ENCODE measurements around the gene C17orf107. TPM values are rescaled to one million over a fixed set of nuclear protein-coding genes. Genes with fewer than 3 reads are reported as not detected.

The C17orf107 gene
- total RNA-seq, 1 donor from 2014 or later = 8.8 TPM

DNA sequence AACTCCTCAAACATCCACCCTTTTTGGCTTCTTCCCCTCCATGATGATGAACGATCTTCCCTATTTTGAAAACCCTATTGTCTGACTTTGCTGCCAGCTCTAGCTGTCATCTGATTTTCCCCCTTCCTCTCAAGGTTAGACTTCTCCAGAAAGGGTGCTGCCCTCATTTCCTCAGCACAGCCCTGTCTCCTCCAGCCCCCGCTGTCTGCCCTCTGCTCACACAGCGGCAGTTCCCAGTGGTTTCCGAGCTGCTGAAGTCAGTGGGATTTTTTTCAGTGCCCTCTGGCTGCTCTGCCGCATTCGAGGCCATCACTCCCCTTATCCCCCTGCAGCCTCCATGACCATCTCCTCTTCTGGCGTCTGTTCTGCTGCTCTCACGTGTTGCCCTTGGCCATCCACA, 26.6 kb upstream of the C17orf107 start:
- DNase-seq (ENCODE audit: low spot score) = no peak

- DNase-seq (ENCODE audit: low spot score) = no peak
These were observed 22.2 kb upstream of the C17orf107 start for GRCh38 chr17:4877089-4877488.

DNA sequence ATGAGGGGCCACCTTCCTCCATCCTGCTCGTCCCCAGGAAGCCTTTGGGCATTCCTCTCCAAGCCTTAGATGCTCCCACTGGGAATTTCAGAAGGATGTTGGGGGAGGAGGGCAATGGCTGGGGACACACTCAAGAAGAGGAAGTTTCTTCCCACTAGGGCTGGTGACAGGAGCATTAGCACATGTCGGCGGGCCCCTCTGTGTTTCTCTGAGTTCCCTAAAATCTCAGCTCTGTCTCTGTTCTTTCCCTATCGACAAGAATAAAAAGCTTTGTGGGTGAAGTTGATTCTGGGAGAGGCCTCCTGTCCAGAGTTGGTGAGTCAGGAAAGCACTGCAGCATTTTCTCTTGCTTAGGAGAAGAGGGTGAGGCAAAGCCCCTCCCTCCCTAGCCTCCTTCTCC, 19.7 kb upstream of the C17orf107 start:
- DNase-seq (ENCODE audit: low spot score) = no peak

DNA sequence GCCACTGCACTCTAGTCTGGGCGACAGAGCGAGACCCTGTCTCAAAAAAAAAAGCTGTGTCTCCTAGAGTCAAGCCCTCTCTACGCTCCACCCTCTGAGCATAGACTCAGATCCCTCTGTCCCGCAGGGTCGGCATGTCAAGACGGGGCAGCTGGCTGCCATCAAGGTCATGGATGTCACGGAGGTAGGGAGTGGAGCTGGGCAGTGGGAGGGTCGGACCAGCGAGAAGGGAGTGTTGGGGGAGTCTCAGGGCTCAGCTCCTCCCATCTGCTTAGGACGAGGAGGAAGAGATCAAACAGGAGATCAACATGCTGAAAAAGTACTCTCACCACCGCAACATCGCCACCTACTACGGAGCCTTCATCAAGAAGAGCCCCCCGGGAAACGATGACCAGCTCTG, 18.5 kb upstream of the C17orf107 start:
- no peak for DNase-seq (ENCODE audit: low spot score)

- DNase-seq (ENCODE audit: low spot score) = peak; percentile 52
These were observed 17.4 kb upstream of the C17orf107 start for GRCh38 chr17:4881761-4882555.

DNA sequence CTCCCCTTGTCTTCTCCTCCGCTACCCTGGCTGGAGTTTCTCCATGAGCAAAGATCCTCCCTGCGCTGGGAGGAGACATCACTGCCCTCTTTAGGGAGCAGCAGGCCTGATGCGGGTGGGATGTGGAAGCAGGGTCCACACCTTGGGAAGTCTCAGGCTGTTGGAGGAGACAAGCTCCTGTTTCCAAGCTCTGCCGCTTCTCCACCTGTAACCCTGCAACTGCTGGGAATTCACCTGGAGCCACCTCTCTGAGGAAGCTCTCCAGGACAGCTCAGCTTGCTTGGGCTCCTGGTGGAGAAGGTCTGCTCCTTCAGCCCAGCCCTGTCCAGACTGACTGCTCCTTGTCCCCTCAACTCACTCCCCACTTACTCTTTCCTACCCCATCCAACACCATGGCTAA, 14.8 kb upstream of the C17orf107 start:
- no peak for DNase-seq (ENCODE audit: low spot score)

DNA sequence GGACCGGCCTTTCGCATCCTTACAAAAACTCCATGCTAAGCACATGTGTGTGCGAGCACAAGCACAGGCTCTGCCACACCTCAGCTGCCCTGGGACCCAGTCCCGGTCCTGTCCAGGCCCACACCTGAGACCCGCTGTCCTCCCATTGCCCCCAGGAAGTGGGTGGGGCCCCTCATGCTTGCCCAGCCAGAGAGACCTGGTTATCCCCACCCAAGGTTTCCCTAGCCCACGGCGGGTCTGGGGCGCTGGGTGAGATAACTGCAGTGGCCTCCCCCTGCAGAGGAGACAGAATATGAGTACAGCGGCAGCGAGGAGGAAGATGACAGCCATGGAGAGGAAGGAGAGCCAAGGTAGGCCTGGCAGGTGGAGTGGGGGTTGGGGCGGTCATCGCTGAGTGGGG, 12.5 kb upstream of the C17orf107 start:
- no peak for DNase-seq (ENCODE audit: low spot score)

GRCh38 chr17:4887581-4887980, 11.8 kb upstream of the C17orf107 start:
- DNase-seq (ENCODE audit: low spot score) = no peak

DNA sequence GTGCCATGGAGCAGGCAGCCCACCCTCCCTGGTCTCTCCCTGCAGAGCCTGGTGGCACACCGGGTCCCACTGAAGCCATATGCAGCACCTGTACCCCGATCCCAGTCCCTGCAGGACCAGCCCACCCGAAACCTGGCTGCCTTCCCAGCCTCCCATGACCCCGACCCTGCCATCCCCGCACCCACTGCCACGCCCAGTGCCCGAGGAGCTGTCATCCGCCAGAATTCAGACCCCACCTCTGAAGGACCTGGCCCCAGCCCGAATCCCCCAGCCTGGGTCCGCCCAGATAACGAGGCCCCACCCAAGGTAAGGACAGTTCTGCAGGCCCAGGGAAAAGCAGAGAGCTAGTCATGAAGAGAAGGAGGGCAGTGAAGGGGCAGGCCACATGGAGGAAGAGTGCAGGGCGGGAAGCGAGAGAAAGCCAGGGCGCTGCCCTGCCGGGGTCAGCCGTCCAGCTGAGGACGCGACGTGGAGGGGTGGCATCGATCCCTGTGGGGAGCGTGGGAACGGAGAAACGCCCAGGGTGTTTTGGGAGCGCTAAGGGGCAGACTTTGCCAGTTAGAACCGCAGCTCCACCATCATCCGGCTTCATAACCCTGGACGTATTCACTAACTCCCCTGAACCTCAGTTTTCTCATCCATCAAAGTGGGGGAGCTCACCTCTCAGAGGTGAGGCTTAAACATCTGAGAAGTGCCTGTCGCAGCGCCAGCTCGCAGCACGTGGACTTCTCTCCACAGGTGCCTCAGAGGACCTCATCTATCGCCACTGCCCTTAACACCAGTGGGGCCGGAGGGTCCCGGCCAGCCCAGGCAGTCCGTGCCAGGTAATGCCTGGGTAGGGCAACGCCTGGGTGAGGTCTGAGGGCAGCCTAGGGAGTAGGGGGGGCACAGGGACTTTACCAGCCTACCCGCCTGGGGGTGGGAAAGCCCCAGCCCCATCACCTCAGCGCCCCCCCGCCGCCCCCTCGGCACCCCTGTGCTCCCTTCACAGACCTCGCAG, 7.6 kb upstream of the C17orf107 start:
- no peak for DNase-seq (ENCODE audit: low spot score)

DNA sequence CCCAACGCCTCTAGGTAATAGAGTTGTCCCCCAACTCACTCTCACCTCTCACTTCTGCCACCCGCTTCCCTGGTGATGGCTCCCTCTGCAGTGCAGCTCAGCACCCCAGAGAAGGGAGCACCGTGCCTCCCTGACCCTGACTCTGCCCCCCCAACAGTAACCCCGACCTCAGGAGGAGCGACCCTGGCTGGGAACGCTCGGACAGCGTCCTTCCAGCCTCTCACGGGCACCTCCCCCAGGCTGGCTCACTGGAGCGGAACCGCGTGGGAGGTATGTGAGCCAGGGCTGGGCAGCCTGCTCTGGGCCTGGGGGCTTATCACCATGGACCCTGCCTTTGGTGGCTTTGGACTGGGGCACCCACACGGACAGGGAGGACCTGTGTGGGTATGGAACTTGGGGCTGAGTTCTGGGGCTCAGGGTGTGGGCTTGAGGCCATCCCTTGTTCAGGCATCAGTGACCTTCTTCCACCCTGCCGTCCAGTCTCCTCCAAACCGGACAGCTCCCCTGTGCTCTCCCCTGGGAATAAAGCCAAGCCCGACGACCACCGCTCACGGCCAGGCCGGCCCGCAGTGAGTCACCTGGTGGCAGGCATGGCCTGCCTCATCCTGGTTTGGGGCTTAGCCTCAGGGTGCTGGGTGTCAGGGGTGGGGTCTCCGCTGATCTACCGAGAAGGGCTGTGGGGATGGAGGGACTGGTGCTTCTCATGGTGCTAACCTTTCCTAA, 6.7 kb upstream of the C17orf107 start:
- no peak for DNase-seq (ENCODE audit: low spot score)

GRCh38 chr17:4893272-4893671, 6.1 kb upstream of the C17orf107 start:
- no peak for DNase-seq (ENCODE audit: low spot score)

DNA sequence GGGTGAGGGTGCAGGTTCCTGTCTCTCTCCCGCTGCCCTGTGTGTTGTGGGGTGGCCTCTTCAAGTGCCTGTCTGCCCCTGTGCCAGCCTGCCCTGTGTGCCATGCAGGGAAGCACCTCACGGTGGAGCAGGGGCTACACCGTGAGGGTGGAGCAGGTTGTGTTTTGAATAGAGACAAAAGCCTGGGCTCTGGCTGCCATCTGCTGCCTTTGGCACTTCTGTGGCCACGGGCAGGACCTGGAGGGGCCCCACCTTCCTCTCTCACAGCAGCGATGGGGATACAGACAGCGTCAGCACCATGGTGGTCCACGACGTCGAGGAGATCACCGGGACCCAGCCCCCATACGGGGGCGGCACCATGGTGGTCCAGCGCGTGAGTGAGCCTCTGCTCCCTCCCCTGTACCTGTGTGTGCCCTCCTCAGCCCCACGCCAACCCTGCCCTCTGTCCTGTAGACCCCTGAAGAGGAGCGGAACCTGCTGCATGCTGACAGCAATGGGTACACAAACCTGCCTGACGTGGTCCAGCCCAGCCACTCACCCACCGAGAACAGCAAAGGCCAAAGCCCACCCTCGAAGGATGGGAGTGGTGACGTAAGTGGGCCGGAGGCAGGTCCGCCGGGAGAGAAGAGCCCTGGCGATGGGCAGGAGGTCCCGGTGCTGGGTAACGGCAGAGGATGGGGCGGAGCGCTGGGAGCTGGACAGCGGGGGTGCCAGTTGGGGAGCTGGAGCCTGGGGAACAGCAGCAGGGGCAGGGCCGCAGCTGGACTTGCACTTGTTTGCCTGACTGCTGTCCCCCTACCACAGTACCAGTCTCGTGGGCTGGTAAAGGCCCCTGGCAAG, 5.4 kb upstream of the C17orf107 start:
- DNase-seq (ENCODE audit: low spot score) = no peak

DNA sequence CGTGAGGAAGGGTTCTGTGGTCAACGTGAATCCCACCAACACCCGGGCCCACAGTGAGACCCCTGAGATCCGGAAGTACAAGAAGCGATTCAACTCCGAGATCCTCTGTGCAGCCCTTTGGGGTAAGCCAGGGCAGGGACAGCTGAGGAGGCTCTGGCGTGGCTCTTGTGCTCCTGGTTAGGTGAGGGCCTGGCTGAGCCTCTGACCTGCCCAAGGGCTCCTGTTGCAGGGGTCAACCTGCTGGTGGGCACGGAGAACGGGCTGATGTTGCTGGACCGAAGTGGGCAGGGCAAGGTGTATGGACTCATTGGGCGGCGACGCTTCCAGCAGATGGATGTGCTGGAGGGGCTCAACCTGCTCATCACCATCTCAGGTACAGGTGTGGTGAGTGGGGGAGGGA, 4.2 kb upstream of the C17orf107 start:
- no peak for DNase-seq (ENCODE audit: low spot score)

DNA sequence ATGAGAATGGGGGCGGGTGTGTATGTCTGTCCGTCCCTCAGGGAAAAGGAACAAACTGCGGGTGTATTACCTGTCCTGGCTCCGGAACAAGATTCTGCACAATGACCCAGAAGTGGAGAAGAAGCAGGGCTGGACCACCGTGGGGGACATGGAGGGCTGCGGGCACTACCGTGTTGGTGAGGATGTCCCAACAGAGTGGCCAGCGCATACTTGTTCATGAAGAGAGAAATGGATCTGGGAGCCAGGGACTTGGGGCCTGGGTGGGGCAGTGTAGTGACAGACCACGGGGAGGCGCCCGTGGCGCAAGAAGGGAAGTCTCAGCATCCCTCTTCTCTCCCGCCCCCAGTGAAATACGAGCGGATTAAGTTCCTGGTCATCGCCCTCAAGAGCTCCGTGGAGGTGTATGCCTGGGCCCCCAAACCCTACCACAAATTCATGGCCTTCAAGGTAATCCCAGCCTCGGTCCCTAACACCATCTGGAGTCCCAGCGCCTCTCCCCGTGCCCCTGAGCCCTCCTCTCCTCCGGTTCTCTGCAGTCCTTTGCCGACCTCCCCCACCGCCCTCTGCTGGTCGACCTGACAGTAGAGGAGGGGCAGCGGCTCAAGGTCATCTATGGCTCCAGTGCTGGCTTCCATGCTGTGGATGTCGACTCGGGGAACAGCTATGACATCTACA, 3.5 kb upstream of the C17orf107 start:
- DNase-seq (ENCODE audit: low spot score) = no peak

GRCh38 chr17:4896332-4897197, 2.8 kb upstream of the C17orf107 start:
- DNase-seq (ENCODE audit: low spot score) = no peak

DNA sequence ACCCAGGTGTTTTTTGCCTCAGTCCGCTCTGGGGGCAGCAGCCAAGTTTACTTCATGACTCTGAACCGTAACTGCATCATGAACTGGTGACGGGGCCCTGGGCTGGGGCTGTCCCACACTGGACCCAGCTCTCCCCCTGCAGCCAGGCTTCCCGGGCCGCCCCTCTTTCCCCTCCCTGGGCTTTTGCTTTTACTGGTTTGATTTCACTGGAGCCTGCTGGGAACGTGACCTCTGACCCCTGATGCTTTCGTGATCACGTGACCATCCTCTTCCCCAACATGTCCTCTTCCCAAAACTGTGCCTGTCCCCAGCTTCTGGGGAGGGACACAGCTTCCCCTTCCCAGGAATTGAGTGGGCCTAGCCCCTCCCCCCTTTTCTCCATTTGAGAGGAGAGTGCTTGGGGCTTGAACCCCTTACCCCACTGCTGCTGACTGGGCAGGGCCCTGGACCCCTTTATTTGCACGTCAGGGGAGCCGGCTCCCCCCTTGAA, 2.1 kb upstream of the C17orf107 start:
- DNase-seq (ENCODE audit: low spot score) = no peak

DNA sequence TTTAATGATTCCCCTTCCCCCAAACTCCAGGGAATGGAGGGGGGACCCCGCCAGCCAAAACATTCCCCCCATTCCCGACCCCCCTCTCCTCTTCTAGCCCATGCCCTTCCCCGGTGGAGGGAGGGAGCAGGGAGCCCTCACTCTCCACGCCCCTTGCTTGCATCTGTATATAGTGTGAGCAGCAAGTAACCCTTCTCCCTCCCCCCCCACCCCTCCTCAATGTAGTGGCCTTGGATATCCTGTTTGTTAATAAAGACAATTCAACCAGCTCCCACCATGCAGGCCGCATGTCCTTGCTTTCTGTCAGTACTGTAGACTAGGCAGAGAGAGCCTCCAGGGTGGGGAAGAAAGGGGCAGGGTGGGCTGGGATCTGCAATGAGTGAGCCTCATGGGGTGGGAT, 1.6 kb upstream of the C17orf107 start:
- no peak for DNase-seq (ENCODE audit: low spot score)

- peak; percentile 55 for DNase-seq (ENCODE audit: low spot score)
These were observed 985 bp upstream of the C17orf107 start for GRCh38 chr17:4898351-4898750.

GRCh38 chr17:4898927-4899326, 409 bp upstream of the C17orf107 start:
- no peak for DNase-seq (ENCODE audit: low spot score)
